Middle frontal gyrus (tissue), 1 donor: ENCODE data around the gene MALL.
"Not testable (repeated sequence)": the region's sequence is repeated elsewhere in the genome, so short reads cannot be mapped to it uniquely, and the experiment has no call there.

Experiments used
- DNase-seq: peaks from one replicate; pipeline ENCODE4 v3.0.0-alpha.2; 2015; ENCODE audit warnings: low spot score; ENCODE audit errors: extremely low spot score

MALL gene

DNA sequence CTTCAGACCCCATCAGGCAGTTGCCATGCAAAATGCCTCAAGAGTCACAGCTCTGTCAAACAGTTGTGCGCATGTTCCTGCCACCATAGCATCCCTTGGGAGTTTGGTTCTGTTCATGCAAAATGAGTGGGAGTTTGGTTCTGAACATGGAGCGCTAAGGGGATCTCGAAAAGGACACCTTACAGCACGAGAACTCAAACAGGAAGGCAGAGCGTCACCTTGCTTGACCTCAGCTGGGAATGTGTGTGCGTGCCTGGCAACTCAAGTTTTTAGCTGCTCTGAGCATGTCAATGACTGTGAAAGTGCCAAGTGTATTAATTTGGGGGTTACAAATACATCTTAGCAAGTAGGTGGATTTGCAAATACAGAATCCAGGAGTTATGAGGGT is 16.6 kb downstream of the MALL start:
- no peak for DNase-seq

DNA sequence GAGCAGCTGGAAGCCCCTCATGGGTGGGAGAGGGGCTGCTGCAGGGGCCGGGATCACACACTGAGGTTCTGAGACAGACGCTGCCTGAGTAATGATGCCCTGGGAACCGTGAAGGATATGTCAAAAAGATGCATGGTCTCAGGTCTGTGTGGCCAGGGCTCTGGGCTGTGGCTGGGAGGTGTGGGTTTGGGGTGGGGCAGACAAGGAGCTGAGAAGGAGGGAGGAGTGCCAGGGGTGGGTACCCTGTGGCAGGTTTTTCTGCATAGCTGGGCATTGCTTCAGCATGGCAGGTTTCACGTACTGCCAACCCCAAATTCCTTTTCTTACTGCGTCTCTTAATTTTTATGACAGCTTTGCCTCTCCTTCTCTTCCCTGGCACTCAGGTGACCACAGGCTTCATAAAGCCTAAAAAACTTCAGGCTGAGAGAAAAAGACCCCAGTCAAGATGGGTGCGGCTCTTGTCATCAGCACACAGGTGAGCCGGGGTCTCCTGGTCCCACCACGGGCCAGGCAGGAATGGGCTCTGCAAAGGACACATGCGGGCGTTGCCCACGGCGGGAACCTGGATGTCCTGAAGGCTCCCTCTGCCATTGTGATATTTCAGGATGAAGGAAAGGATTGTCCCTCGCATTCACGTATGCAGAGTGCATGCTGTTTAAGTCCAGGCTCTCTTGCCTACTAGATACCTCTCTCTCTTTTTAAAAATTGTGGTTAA is 18.0 kb downstream of the MALL start:
- DNase-seq, result no peak

DNA sequence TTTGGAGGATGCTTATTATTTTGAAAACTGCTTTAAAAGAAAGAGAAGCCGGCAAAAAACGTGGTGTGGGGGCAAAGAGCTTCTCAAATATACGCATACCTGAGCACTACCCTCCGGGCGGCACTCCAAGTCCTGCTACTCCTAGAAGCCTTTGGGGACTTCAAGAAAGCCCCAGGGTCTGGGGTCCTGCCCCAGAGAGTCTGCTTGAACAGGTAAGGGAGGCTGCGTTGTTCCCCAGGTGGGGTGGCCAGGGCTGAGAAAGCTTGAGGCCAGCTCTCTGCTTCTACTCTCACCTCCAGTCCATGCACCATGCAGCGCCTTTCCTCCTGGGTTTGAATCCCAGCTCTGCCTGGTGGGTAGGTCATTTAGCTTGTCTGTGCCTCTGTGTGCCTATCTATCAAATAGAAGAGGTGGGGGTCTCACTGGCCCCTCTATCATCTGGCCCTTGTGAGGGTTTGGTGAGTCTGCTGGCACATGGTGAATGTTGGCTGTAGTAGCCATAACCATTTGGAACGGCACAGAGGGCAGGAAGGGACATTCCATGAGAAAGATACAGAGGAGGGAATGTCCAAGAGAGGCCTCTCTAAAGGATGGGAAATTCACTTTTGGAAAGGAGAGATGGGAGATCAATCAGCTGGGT is 19.5 kb downstream of the MALL start:
- DNase-seq, result no peak

DNA sequence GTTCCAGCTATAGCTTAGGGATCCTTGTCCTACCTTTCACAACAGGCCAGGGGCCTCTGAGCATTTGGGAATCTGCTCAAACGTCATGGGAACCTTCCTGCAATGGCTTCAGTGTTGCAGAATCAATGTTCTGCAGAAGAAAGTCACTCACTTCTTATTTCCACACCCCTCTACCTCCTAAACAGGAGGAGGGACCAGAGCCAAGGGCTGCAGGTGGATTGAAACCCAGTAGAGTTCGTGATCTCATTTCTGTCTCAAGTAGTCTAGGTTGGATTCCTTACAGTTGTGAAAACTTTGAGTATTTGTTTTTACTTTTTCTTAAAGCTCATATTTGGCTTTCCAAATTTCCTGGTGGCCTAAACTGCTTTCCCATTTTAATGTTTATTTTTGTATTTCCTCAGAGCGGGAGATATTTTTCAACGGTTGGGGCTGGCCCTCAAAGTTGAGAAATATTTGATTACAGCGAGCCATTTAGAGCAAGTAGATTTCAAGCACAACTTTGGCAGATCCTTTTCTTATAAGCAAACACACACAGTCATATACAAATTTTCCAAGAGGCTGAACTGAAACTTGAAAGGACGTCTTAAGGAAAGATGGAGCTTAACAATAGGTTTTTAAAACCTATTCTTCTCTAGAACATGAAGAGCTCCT is 20.6 kb downstream of the MALL start:
- DNase-seq, result not testable (repeated sequence)

DNA sequence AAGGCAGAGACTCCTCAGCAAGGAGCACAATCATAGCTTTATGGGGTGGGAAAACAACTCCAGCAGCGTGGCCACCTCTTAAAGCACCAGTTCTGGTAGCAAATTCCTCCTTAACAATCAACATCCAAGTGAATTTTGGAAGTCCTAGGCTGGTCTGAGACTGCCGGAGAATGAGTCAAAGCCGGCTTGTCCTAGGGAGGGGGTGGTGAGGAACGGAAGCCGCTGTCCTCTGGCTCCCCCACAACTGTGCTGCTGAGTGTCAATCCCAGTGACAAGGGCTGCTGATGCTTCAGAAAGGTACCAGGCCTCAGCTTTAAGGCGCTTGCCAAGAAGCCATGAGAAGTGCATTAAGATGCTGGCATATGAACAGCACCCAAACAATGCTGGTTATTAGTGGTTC is 21.7 kb downstream of the MALL start:
- DNase-seq, result not testable (repeated sequence)

DNA sequence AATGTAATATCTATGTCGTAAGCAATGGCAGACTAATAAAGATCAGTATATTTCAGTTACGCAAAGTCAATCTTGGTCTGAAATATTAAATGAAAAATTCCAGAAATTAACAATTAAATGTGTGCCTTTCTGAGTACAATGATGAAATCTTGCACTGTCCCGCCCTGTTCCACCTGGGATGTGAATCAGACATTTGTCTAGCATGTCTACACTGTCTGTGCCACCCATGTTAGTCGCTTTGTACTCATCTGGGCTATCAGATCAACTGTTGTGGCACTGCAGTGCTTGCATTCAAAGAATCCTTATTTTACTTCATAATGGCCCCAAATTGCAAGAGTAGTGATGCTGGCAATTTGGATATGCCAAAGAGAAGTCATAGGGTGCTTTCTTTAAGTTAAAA is 25.5 kb downstream of the MALL start:
- not testable (repeated sequence) for DNase-seq

DNA sequence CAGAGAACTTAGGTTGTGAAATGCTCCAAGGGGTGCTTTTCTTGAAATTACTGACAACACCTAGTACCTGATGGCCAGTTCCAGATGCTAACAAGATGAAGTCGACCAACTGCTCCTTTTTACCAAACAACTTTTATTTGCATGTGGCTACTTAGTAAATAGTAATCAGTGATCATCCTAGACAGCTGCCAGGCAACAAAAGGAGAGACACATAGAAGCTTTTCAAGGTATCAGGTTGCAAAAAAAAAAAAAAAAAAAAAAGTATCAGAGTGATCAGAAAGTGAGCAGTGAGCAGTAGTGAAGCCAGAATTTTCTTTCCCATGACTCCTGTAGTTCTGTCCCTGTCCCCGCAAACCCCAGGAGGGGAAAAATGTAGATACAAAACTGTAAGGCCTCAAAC is 31.9 kb downstream of the MALL start:
- DNase-seq, result not testable (repeated sequence)

DNA sequence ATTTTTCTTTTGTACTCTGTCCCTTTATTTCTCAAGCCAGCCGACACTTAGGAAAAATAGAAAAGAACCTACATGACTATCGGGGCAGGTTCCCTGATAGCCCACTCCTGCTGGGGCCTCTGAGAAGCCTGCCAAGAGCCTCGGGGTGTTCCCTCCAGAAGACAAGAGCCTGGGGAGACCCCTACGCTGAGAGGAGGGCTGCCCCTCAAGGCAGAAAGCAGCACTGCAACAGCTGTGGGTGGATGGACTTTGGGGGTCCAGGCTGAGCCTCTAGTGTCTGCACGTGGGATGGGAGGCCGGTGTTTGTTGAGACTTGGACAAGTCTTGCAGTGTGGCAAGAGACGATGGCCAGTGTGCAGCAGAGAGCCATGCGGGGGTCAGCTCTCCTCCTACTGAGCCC is 32.5 kb downstream of the MALL start:
- DNase-seq, result not testable (repeated sequence)

DNA sequence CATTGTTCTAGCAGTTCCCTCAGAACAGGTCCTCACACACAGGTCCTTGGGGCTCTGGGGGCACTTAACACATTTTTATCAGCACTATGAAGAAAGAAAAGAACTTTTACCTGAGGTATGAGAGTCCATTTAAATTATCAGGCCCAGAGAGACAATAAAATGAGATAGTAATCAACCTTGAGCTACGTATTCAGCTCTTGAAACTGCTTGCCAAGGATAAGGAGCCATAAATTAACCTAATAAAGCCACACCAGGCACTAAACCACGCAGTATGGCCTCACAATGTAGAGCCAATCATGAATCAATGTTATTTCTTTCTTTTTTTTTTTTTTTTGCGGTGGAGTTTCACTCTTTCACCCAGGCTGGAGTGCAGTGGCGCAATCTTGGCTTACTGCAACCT is 37.5 kb downstream of the MALL start:
- DNase-seq, result not testable (repeated sequence)

DNA sequence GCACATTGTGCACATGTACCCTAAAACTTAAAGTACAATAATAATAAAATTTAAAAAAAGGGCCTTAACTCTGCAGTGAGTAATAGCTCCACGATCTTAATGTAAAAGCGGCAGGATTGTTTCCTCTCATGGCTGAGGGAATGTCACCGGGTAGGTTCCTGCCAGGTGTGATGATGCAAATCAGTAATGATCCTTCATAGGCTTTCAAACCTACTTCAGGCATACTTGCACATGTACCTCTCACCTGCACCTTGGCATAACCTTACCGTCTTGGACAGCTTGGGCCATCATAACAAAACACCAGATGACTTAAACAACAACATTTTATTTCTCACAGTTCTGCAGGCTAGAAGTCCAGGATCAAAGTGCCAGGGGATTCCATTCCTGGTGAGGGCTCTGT is 39.7 kb downstream of the MALL start:
- not testable (repeated sequence) for DNase-seq

DNA sequence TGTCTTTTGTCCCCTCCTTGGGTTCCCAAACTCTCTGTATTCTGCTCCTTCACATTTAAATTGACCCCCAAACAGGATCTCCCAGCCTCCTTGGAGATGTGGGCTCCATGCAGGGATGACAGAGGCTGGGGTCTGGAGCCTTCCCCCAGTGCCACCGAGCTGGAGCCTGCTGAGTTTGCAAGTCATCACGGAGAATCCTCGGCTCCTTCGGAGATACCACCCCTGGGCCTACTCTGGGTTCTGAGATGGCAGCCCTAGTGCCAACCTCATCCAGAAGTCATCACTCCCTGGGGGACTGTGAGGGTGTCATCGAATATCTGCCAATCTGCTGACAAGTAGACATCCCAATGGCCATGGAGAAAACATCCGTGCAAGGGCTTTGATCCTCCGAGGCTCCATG is 45.8 kb downstream of the MALL start:
- DNase-seq, result not testable (repeated sequence)

DNA sequence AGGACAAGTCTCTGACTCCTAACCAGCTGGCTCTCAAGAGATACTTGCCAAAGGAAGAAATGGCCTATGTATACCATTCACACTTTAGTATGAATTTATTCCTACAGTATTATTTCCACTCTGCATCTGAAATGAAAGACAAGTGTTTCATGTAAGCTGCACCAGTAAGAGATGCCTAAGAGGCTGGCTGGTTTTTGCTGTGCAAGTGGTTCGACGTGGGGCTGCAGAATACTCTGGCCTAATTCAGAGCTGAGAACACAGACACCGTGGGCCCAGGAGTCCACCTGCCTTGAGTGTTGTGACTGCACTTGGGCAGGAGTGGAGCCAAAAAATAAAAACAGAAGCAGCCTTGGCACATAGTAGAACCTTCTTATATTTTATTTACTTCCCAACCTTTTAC is 47.5 kb downstream of the MALL start:
- not testable (repeated sequence) for DNase-seq

DNA sequence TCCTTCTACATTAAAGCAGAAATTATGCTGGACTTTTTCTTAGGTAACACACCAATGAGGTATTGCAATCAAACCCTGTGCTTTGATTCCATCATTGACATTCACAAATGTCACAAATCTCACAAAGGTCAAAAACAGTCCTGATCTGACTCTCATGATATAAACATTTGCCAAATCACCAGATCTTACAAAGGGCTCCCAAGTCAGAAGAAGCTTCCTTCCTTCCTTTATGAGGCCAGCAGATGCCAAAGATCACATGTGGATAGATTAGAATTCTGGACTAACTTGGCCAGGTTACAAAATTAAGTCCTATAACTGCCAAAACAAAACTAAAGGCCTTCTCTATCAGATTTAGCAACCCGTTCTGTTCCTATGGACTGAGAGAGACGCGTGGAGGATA is 53.3 kb downstream of the MALL start:
- not testable (repeated sequence) for DNase-seq

DNA sequence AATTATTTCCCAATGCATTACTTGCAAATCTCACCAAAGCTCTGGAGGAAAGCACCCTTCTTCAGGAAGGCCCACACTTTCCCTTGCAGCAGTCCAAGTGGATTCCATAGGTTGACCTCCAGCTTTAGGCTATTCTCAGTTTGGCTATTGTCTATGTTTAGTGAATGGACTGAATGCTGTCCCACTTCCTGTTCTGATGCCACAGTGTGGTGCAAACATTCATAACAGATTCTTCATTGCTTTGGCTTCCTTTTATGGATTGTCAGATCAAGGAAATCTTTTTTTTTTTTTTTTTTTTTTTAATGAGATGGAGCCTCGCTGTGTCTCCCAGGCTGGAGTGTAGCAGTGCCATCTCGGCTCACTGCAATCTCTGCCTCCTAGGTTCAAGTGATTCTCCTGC is 55.1 kb downstream of the MALL start:
- not testable (repeated sequence) for DNase-seq

DNA sequence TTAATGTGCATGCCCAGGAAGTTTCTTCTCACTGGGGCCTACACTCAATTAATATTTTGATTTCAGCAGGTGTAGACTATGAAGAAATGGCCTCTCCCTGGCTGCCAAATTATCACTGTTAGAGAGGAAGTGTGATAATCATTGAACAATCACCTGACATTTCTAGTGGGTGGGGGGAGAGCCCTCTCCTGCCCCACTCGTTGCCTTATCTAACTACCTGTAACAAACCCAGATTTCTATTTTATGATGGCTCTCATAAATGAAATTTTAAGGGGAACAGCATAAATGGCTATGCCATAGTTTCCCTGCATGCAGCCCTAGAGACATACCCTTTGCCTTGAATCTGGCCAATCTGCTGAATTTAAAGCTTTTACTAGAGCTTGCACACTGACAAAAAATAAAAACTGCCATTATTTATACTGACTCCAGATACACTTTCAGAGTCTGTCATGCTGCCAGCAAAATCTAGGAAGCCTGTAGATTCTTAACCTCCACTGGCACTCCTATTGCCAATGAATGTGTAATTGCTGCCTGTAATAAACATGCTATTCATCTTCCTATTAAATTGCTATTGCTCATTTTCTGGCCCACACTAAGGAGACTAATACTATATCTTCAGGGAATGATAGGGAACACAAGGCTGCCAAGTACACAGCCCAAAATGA is 55.8 kb downstream of the MALL start:
- DNase-seq, result not testable (repeated sequence)

DNA sequence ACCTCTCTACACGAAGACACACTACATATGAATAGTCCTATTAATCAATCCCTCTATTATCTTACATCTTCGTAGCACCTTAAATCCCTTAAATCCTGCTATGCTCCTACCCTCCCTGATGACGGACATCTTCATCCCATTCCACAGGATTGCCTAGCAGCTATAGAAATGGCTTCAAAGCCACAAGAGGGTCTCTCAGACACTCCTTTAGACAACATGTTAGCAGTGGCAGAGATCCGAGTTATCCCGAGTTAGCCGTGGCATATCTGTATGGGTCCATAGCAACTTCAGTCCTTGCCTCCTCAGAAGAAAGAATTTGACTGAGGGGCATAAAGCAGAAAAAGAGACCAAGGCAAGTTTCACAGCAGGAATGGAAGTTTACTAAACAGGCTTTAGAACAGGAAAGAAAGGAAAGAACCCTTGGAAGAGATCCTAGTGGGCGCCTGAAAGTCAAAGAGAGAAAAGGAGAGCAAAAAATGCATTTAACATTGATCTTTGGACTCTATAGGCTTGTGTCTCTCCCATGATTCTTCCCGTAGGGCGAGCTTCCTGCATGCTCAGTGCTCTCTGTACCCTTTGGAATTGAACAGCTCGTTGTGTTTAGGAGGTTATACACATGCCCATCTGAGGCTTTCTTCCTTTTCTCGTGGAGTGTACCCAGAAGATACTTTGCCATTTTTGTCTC is 56.5 kb downstream of the MALL start:
- not testable (repeated sequence) for DNase-seq

DNA sequence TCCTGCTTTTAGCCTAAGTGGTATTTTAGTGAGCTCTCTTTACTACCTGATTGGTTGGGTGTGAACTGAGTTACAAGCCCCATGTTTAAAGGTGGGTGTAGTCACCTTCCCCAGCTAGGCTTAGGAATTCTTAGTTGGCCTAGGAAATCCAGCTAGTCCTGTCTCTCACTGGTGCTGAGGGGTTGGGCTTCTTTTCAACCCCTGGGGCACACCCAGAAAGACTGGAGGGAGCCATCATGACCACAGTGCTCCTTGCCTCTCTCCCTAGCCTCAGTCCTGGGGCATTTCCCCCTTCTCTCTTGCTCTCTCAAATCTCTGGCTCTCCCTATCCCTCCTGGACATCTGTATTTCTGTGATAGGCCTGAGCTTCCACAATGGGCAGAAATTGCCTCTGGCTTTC is 57.6 kb downstream of the MALL start:
- not testable (repeated sequence) for DNase-seq

DNA sequence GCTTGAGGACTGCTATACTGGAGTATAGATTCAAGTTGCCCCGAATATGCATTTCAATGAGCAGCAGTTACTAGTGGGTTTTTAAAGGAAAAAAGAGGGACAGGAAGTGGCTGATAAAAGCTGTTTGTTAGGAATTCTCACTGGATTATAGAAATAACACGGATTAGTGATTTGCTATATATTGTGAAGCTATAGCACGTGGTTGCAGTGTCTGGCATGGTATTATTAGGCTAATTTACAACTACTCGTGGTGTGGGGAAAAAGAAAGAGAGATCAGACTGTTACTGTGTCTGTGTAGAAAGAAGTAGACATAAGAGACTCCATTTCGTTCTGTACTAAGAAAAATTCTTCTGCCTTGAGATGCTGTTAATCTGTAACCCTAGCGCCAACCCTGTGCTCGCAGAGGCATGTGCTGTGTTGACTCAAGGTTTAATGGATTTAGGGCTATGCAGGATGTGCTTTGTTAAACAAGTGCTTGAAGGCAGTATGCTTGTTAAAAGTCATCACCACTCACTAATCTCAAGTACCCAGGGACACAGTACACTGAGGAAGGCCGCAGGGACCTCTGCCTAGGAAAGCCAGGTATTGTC is 59.7 kb downstream of the MALL start:
- not testable (repeated sequence) for DNase-seq

DNA sequence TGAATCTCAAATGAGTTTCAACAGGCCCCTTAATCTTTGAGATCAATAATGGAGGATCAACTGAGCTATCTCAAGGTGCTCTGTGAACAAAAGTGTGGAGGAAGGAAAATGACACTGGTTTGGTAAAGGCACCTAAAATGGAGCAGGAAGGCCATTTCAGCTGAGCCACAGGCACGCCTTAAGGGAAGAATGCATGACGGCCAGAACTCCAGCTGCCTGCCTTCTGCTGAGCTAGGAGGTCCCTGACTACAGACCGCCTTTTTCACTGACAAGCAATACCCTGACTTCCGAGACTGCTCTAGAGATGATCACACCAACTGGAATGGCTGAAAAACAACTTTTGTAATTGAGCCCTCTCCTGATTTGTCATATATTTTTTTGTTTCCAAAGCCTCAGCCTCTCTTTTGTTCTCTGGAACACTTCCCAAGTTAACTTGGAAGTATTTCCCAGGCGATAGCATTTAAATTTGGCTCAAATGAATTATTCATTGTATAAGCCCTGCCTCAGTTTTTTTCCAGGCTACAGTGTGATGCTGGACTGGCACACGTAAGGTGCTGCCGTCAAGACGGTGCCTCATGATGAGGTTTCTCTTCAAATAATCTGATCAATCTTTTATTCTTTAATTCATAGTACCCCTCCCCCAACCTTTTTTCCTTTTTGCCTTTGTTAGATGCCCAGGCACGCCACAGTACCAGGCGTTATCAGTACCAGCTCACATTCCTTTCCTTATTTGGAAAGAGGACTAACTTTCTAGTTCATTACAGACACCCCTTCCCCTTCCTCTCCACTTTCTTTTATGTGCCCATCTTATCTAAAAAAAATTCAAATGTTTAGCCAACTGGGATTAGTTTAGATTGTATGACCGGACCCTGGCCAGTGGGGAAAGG is 60.9 kb downstream of the MALL start:
- not testable (repeated sequence) for DNase-seq

DNA sequence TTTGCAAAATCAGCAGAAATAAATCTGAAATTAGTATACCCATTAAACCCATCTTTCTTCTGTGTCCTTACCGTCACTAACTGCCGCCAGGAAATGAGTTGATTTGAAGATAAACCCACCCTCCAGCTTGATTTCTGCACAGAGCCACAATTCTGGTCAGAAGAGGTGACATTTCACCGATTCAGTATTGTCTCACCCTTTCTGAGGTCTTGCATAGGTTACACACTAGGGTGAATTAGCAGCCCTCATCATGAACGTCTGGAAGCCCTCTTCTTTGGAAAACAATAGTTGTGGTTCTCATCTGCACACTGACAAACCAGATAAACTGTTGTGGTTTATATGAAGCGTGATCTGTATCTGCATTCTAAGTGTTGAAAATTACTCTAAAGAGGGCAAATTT is 61.9 kb downstream of the MALL start:
- DNase-seq, result not testable (repeated sequence)
